Stimulated activated CD8-positive, alpha-beta memory T cell treated with anti-CD3 and anti-CD28 coated beads, Interleukin-15, amount 100 ng/mL, for 48 hours (primary cell): Measurements from ENCODE around the gene CUX1.

Experiments
- DNase-seq, 2 donors: peaks; one replicate each; pipeline ENCODE4 v3.0.0-alpha.2; 2020; ENCODE audit warnings: low read depth in 2 of 2

CUX1 gene

GRCh38 chr7:102073931-102074880 is 256.8 kb downstream of the CUX1 start:
- no peak for DNase-seq

GRCh38 chr7:102075126-102075525 is 257.7 kb downstream of the CUX1 start:
- no peak for DNase-seq

- DNase-seq = no peak
Measured at GRCh38 chr7:102075553-102076135, 258.2 kb downstream of the CUX1 start.

DNA sequence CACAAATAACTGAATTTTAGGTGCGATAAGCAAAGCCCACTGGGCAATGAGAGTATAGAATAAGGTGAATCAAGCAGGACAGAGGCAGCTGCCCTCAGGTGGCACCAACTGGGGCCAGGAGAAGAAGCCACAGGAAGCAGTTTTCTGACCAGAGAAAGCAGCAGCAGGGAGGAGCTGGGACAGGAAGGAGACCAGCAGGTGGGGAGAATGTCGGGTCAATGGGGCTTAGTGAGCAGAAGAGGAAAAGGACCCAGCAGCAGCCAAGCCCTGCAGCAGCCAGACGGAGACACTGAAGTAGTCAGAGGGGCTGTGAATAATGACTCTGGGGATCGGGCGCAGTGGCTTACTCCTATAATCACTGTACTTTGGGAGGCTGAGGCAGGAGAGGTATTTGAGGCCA is 259.7 kb downstream of the CUX1 start:
- no peak for DNase-seq

- no peak for DNase-seq
Measured at GRCh38 chr7:102079140-102080018, 262.0 kb downstream of the CUX1 start.

- no peak for DNase-seq
Measured at GRCh38 chr7:102080019-102080433, 262.6 kb downstream of the CUX1 start.

- no peak for DNase-seq
Measured at GRCh38 chr7:102080434-102081243, 263.2 kb downstream of the CUX1 start.

DNA sequence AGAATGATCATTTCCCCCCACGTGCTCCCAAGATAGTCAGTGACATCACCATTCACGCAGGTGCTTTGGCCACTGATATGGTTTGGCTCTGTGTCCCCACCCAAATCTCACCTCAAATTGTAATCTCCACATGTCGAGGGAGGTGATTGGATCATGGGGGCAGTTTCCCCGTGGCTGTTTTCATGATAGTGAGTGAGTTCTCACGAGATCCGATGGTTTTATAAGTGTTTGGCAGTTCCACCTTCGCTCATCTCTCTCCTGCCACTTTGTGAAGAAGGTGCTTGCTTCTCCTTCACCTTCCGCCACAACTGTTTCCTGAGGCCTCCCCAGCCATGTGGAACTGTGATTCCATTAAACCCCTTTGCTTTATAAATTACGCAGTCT is 263.8 kb downstream of the CUX1 start:
- no peak for DNase-seq

- DNase-seq = no peak
Measured at GRCh38 chr7:102082693-102083368, 265.4 kb downstream of the CUX1 start.

DNA sequence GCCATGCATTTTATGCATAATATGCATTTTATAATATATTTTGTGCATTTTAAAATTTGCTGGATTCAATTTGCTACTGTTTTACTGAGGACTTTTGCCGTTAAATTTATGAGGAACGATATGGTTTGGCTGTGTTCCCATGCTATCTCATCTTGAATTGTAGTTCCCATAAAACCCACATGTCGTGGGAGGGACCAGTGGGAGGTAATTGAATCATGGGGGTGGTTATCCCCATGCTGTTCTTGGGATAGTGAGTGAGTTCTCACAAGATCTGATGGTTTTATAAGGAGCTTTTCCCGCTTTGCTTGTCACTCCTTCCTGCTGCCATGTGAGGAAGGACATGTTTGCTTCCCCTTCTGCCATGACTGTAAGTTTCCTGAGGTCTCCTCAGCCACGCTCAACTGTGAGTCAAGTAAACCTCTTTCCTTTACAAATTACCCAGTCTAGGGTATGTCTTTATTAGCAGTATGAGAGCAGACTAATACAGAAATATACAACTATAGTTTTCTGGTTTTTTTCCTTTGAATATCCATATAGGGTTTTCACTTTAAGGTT is 267.9 kb downstream of the CUX1 start:
- DNase-seq = no peak

DNA sequence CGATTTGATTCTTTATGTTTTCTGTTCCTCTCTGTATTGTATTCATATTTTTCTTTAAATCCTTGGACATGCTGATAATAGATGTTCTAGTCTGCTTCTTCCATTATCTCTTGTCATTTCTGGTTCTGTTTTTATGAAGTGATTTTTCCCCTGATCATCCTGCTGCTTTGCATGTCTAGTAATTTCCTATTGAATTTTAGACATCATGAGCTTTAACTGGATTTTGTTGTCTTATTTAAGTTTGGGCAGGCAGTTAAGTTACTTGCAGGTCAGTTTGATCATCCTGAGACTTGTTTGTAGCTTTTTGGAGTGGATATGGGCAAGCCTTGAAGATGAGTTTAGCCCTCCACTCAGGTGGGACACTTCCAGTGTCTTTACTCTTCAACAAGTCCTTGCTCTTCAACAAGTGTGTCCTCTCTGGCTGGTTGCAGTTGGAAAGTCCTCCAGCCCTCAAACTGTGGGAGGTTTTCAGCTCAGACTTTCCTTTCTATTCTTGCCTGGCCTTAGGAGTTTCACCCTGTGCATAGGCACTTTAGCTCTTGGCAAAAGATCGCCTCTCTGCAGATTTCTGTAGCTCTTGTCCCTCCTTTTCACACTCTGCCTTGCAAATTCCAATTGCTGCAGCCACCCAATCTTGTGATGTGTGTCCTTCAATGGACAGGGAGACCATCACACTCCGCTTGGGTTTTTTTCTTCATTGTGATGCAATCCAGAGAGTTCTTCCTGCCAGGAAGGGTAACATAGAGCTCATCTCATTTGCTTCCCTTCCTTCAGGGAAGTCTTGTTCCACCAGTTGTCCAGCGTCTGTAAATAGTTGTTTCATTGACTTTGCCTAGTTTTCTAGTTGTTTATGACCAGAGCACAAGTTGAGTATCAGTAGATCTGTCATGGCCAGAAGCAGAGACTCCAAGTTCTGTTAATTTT is 272.0 kb downstream of the CUX1 start:
- DNase-seq = no peak

- no peak for DNase-seq
Measured at GRCh38 chr7:102093599-102094315, 276.3 kb downstream of the CUX1 start.

DNA sequence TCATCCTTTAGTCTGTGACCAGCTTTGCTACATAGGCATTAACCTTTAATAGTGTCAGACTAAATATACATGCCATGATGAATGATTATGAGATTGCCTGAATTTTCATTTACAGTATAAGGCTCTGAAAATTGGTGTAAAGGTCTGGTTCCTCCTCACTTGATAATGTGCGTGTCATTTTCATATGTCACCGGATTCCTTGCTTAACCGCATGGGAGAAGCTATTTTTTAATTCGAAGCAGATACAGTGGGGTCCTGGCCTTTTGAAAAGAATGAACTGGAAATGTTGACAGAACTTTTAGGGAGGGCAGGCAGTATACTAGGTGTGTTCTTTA is 276.9 kb downstream of the CUX1 start:
- DNase-seq = no peak

GRCh38 chr7:102095321-102096011 is 278.0 kb downstream of the CUX1 start:
- DNase-seq = no peak

GRCh38 chr7:102096012-102096332 is 278.5 kb downstream of the CUX1 start:
- no peak for DNase-seq

GRCh38 chr7:102096706-102097427 is 279.4 kb downstream of the CUX1 start:
- DNase-seq = no peak

GRCh38 chr7:102097601-102098161 is 280.3 kb downstream of the CUX1 start:
- no peak for DNase-seq
